ENCODE measurements around the gene EDN1.

The EDN1 gene

GRCh38 chr6:12245763-12246718 is 44.1 kb upstream of the EDN1 start:
- H2BK15ac ChIP-seq (ENCODE audit: low read length): no peak overlapping the region
- DNase-seq (ENCODE audit: low spot score): no peak
- H3K4me1 ChIP-seq (ENCODE audit: control insufficient read depth in 2 of 2, insufficient read depth in 1 of 2, low read depth in 1 of 2, low read length in 2 of 2): no peaks in the 10 kb centered on the region
- no peak overlapping the region for H3K27ac ChIP-seq (replicated peaks; ENCODE audit: low read length)
- H2AK5ac ChIP-seq (ENCODE audit: low read depth, low read length): no peak overlapping the region
- no peaks in the 10 kb centered on the region for H3K9me3 ChIP-seq (replicated peaks in 1 of 2; ENCODE audit: control insufficient read depth in 2 of 2, insufficient read depth in 1 of 2, low read depth in 1 of 2, low read length in 2 of 2)
- no peak overlapping the region for H3K23ac ChIP-seq (ENCODE audit: low read depth, low read length, poor library complexity)
- no peak overlapping the region for H3K14ac ChIP-seq (ENCODE audit: low read length)
- no peak overlapping the region for H3K18ac ChIP-seq (ENCODE audit: low read length)
- H2BK5ac ChIP-seq (ENCODE audit: low read length): no peak overlapping the region
- no peak overlapping the region for H2BK120ac ChIP-seq (ENCODE audit: low read depth, low read length)
- no peak overlapping the region for H3K4ac ChIP-seq (ENCODE audit: low read length)
- no CpG with 5 or more reads among the region's 6 CpGs for WGBS, 2 donors (ENCODE audit: extremely low coverage in 2 of 2, insufficient read length in 2 of 2, insufficient replicate concordance in 1 of 2)
- H3K4me3 ChIP-seq (ENCODE audit: low read length in 2 of 2): no peak overlapping the region
- H4K91ac ChIP-seq (ENCODE audit: low read depth, low read length, poor library complexity): no peak overlapping the region
- H4K8ac ChIP-seq (ENCODE audit: low read depth, low read length): no peak overlapping the region
- no peak overlapping the region for H3K9ac ChIP-seq (ENCODE audit: low read depth, low read length, poor library complexity)
- H2BK12ac ChIP-seq (ENCODE audit: low read length): no peak overlapping the region
- H3K79me1 ChIP-seq (ENCODE audit: low read depth, low read length): no peaks in the 10 kb centered on the region
- H3K27me3 ChIP-seq (ENCODE audit: control insufficient read depth in 3 of 3, insufficient read depth in 3 of 3, low read depth in 1 of 3, low read length in 3 of 3): no peaks in the 10 kb centered on the region
- no peak overlapping the region for H2AFZ ChIP-seq (ENCODE audit: low read length)
- H3K4me2 ChIP-seq (ENCODE audit: insufficient read depth, low read length, poor library complexity, severe bottlenecking): no peak overlapping the region
- H3K36me3 ChIP-seq (replicated peaks in 1 of 2; ENCODE audit: control insufficient read depth in 2 of 2, insufficient read depth in 2 of 2, low read length in 2 of 2): no peaks in the 10 kb centered on the region

GRCh38 chr6:12246900-12247299 is 43.3 kb upstream of the EDN1 start:
- Histone ChIP-seq H3K4me2 (ENCODE audit: insufficient read depth, low read length, poor library complexity, severe bottlenecking) (no peak overlapping the region), H2BK120ac (ENCODE audit: low read depth, low read length) (no peak overlapping the region), H3K4me1 (ENCODE audit: control insufficient read depth in 2 of 2, insufficient read depth in 1 of 2, low read depth in 1 of 2, low read length in 2 of 2) (no peaks in the 10 kb centered on the region), H3K9ac (ENCODE audit: low read depth, low read length, poor library complexity) (no peak overlapping the region), H3K4ac (ENCODE audit: low read length) (no peak overlapping the region), H3K18ac (ENCODE audit: low read length) (no peak overlapping the region), H3K4me3 (ENCODE audit: low read length in 2 of 2) (no peak overlapping the region), H3K9me3 (replicated peaks in 1 of 2; ENCODE audit: control insufficient read depth in 2 of 2, insufficient read depth in 1 of 2, low read depth in 1 of 2, low read length in 2 of 2) (no peaks in the 10 kb centered on the region), H2BK15ac (ENCODE audit: low read length) (no peak overlapping the region), H2AK5ac (ENCODE audit: low read depth, low read length) (no peak overlapping the region), H3K27me3 (ENCODE audit: control insufficient read depth in 3 of 3, insufficient read depth in 3 of 3, low read depth in 1 of 3, low read length in 3 of 3) (no peaks in the 10 kb centered on the region), H3K14ac (ENCODE audit: low read length) (no peak overlapping the region), H3K36me3 (replicated peaks in 1 of 2; ENCODE audit: control insufficient read depth in 2 of 2, insufficient read depth in 2 of 2, low read length in 2 of 2) (no peaks in the 10 kb centered on the region), H2AFZ (ENCODE audit: low read length) (no peak overlapping the region), H2BK12ac (ENCODE audit: low read length) (no peak overlapping the region), H3K79me1 (ENCODE audit: low read depth, low read length) (no peaks in the 10 kb centered on the region), H2BK5ac (ENCODE audit: low read length) (no peak overlapping the region), H4K8ac (ENCODE audit: low read depth, low read length) (no peak overlapping the region), H3K23ac (ENCODE audit: low read depth, low read length, poor library complexity) (no peak overlapping the region), H4K91ac (ENCODE audit: low read depth, low read length, poor library complexity) (no peak overlapping the region), H3K27ac (replicated peaks; ENCODE audit: low read length) (no peak overlapping the region)
- no peak for DNase-seq (ENCODE audit: low spot score)
- WGBS, 2 donors (ENCODE audit: extremely low coverage in 2 of 2, insufficient read length in 2 of 2, insufficient replicate concordance in 1 of 2): no CpG with 5 or more reads among the region's 2 CpGs

GRCh38 chr6:12249541-12250382 is 40.4 kb upstream of the EDN1 start:
- no peak overlapping the region for H4K91ac ChIP-seq (ENCODE audit: low read depth, low read length, poor library complexity)
- no peak overlapping the region for H2BK12ac ChIP-seq (ENCODE audit: low read length)
- no peaks in the 10 kb centered on the region for H3K9me3 ChIP-seq (replicated peaks in 1 of 2; ENCODE audit: control insufficient read depth in 2 of 2, insufficient read depth in 1 of 2, low read depth in 1 of 2, low read length in 2 of 2)
- WGBS, 2 donors (ENCODE audit: extremely low coverage in 2 of 2, insufficient read length in 2 of 2, insufficient replicate concordance in 1 of 2): no CpG with 5 or more reads among the region's 4 CpGs
- no peak overlapping the region for H3K27ac ChIP-seq (replicated peaks; ENCODE audit: low read length)
- no peak for DNase-seq (ENCODE audit: low spot score)
- H3K27me3 ChIP-seq (ENCODE audit: control insufficient read depth in 3 of 3, insufficient read depth in 3 of 3, low read depth in 1 of 3, low read length in 3 of 3): no peaks in the 10 kb centered on the region
- no peak overlapping the region for H3K18ac ChIP-seq (ENCODE audit: low read length)
- H2BK15ac ChIP-seq (ENCODE audit: low read length): no peak overlapping the region
- no peak overlapping the region for H2BK120ac ChIP-seq (ENCODE audit: low read depth, low read length)
- no peak overlapping the region for H3K4me2 ChIP-seq (ENCODE audit: insufficient read depth, low read length, poor library complexity, severe bottlenecking)
- H3K4ac ChIP-seq (ENCODE audit: low read length): no peak overlapping the region
- no peak overlapping the region for H3K9ac ChIP-seq (ENCODE audit: low read depth, low read length, poor library complexity)
- H3K14ac ChIP-seq (ENCODE audit: low read length): no peak overlapping the region
- no peak overlapping the region for H2AFZ ChIP-seq (ENCODE audit: low read length)
- H3K36me3 ChIP-seq (replicated peaks in 1 of 2; ENCODE audit: control insufficient read depth in 2 of 2, insufficient read depth in 2 of 2, low read length in 2 of 2): no peaks in the 10 kb centered on the region
- H4K8ac ChIP-seq (ENCODE audit: low read depth, low read length): no peak overlapping the region
- H3K23ac ChIP-seq (ENCODE audit: low read depth, low read length, poor library complexity): no peak overlapping the region
- no peak overlapping the region for H2BK5ac ChIP-seq (ENCODE audit: low read length)
- no peaks in the 10 kb centered on the region for H3K79me1 ChIP-seq (ENCODE audit: low read depth, low read length)
- H3K4me1 ChIP-seq (ENCODE audit: control insufficient read depth in 2 of 2, insufficient read depth in 1 of 2, low read depth in 1 of 2, low read length in 2 of 2): no peaks in the 10 kb centered on the region
- no peak overlapping the region for H3K4me3 ChIP-seq (ENCODE audit: low read length in 2 of 2)
- no peak overlapping the region for H2AK5ac ChIP-seq (ENCODE audit: low read depth, low read length)

GRCh38 chr6:12250383-12250770 is 39.8 kb upstream of the EDN1 start:
- H2BK12ac ChIP-seq (ENCODE audit: low read length): no peak overlapping the region
- no peak overlapping the region for H4K91ac ChIP-seq (ENCODE audit: low read depth, low read length, poor library complexity)
- no peak overlapping the region for H3K23ac ChIP-seq (ENCODE audit: low read depth, low read length, poor library complexity)
- H3K4me3 ChIP-seq (ENCODE audit: low read length in 2 of 2): no peak overlapping the region
- H3K4ac ChIP-seq (ENCODE audit: low read length): no peak overlapping the region
- H3K36me3 ChIP-seq (replicated peaks in 1 of 2; ENCODE audit: control insufficient read depth in 2 of 2, insufficient read depth in 2 of 2, low read length in 2 of 2): no peaks in the 10 kb centered on the region
- no peak overlapping the region for H3K14ac ChIP-seq (ENCODE audit: low read length)
- no peak overlapping the region for H2AFZ ChIP-seq (ENCODE audit: low read length)
- no peaks in the 10 kb centered on the region for H3K4me1 ChIP-seq (ENCODE audit: control insufficient read depth in 2 of 2, insufficient read depth in 1 of 2, low read depth in 1 of 2, low read length in 2 of 2)
- no CpG with 5 or more reads among the region's 1 CpG for WGBS, 2 donors (ENCODE audit: extremely low coverage in 2 of 2, insufficient read length in 2 of 2, insufficient replicate concordance in 1 of 2)
- no peak overlapping the region for H2BK120ac ChIP-seq (ENCODE audit: low read depth, low read length)
- no peak overlapping the region for H2BK15ac ChIP-seq (ENCODE audit: low read length)
- no peak overlapping the region for H3K4me2 ChIP-seq (ENCODE audit: insufficient read depth, low read length, poor library complexity, severe bottlenecking)
- no peak for DNase-seq (ENCODE audit: low spot score)
- no peak overlapping the region for H3K18ac ChIP-seq (ENCODE audit: low read length)
- no peaks in the 10 kb centered on the region for H3K79me1 ChIP-seq (ENCODE audit: low read depth, low read length)
- H3K9ac ChIP-seq (ENCODE audit: low read depth, low read length, poor library complexity): no peak overlapping the region
- H4K8ac ChIP-seq (ENCODE audit: low read depth, low read length): no peak overlapping the region
- no peaks in the 10 kb centered on the region for H3K9me3 ChIP-seq (replicated peaks in 1 of 2; ENCODE audit: control insufficient read depth in 2 of 2, insufficient read depth in 1 of 2, low read depth in 1 of 2, low read length in 2 of 2)
- H2AK5ac ChIP-seq (ENCODE audit: low read depth, low read length): no peak overlapping the region
- H2BK5ac ChIP-seq (ENCODE audit: low read length): no peak overlapping the region
- no peaks in the 10 kb centered on the region for H3K27me3 ChIP-seq (ENCODE audit: control insufficient read depth in 3 of 3, insufficient read depth in 3 of 3, low read depth in 1 of 3, low read length in 3 of 3)
- no peak overlapping the region for H3K27ac ChIP-seq (replicated peaks; ENCODE audit: low read length)

Data from neuronal stem cell (in vitro differentiated cells).